ENCODE data around the gene WBP2NL.

The WBP2NL gene

GRCh38 chr22:42066126-42066761 lies 67.7 kb downstream of the WBP2NL start:
- Histone ChIP-seq H3K36me3 (peaks cover 58% of the 10 kb centered on the region), H3K27me3 (no peaks in the 10 kb centered on the region), H3K4me3 (ENCODE audit: low read depth in 1 of 2, low read length in 1 of 2) (no peak overlapping the region), H3K9me3 (no peaks in the 10 kb centered on the region), H3K4me1 (ENCODE audit: control insufficient read depth in 1 of 2, insufficient read depth in 1 of 2, low read depth in 1 of 2, low read length in 1 of 2) (peaks cover 13 to 16% of the 10 kb centered on the region in 2 experiments), H3K27ac (no peak overlapping the region)
- no peak for TF ChIP-seq CTCF (IDR thresholded peaks at IDR 0.05)

GRCh38 chr22:42066937-42067336 lies 68.3 kb downstream of the WBP2NL start:
- no peak for TF ChIP-seq CTCF (IDR thresholded peaks at IDR 0.05)
- Histone ChIP-seq H3K27ac (no peak overlapping the region), H3K9me3 (no peaks in the 10 kb centered on the region), H3K27me3 (no peaks in the 10 kb centered on the region), H3K4me1 (ENCODE audit: control insufficient read depth in 1 of 2, insufficient read depth in 1 of 2, low read depth in 1 of 2, low read length in 1 of 2) (peaks cover 18 to 19% of the 10 kb centered on the region in 2 experiments), H3K4me3 (ENCODE audit: low read depth in 1 of 2, low read length in 1 of 2) (no peak overlapping the region), H3K36me3 (peaks cover 55% of the 10 kb centered on the region)

- no peak for TF ChIP-seq CTCF (IDR thresholded peaks at IDR 0.05)
- H3K9me3 ChIP-seq: no peaks in the 10 kb centered on the region
- peaks cover 18 to 19% of the 10 kb centered on the region in 2 experiments for H3K4me1 ChIP-seq (ENCODE audit: control insufficient read depth in 1 of 2, insufficient read depth in 1 of 2, low read depth in 1 of 2, low read length in 1 of 2)
- H3K27me3 ChIP-seq: no peaks in the 10 kb centered on the region
- no peak overlapping the region for H3K27ac ChIP-seq
- H3K36me3 ChIP-seq: peaks cover 47% of the 10 kb centered on the region
- no peak overlapping the region for H3K4me3 ChIP-seq (ENCODE audit: low read depth in 1 of 2, low read length in 1 of 2)
Measured at GRCh38 chr22:42067671-42068251, 69.2 kb downstream of the WBP2NL start.

- peaks cover 18 to 19% of the 10 kb centered on the region in 2 experiments for H3K4me1 ChIP-seq (ENCODE audit: control insufficient read depth in 1 of 2, insufficient read depth in 1 of 2, low read depth in 1 of 2, low read length in 1 of 2)
- TF ChIP-seq CTCF (IDR thresholded peaks at IDR 0.05): no peak
Measured at GRCh38 chr22:42068291-42068690, 69.7 kb downstream of the WBP2NL start.

GRCh38 chr22:42069801-42070516 lies 71.4 kb downstream of the WBP2NL start:
- peak overlapping the region; percentile 80 for H3K27ac ChIP-seq
- peaks cover 32% of the 10 kb centered on the region in 2 experiments for H3K4me1 ChIP-seq (ENCODE audit: control insufficient read depth in 1 of 2, insufficient read depth in 1 of 2, low read depth in 1 of 2, low read length in 1 of 2)
- peaks cover 34% of the 10 kb centered on the region for H3K36me3 ChIP-seq
- no peaks in the 10 kb centered on the region for H3K27me3 ChIP-seq
- TF ChIP-seq CTCF (IDR thresholded peaks at IDR 0.05): no peak
- H3K4me3 ChIP-seq (ENCODE audit: low read depth in 1 of 2, low read length in 1 of 2): peak overlapping the region; percentile 84 to 91
- no peaks in the 10 kb centered on the region for H3K9me3 ChIP-seq

More at GRCh38 chr22:42068291-42068690, 69.7 kb downstream of the WBP2NL start:
- Histone ChIP-seq H3K9me3 (no peaks in the 10 kb centered on the region), H3K27me3 (no peaks in the 10 kb centered on the region), H3K4me3 (ENCODE audit: low read depth in 1 of 2, low read length in 1 of 2) (no peak overlapping the region), H3K36me3 (peaks cover 43% of the 10 kb centered on the region), H3K27ac (no peak overlapping the region)
